MCF 10A (cell line): ENCODE results near the gene PTBP1. TPM values are rescaled to one million over a fixed set of nuclear protein-coding genes. Genes with fewer than 3 reads are reported as not detected.

ENCODE experiments used
- BruUV-seq: library from RNA; stranded (reverse); fragments of 400-500 nt; replicated peaks from 2 replicates; lab custom pipeline; 2021; lab: Mats Ljungman, UMichigan
- CTCF ChIA-PET: fragments of 300-600 bp; sonication (Branson Sonifier 250); formaldehyde crosslinking; extraction: SDS; loops from one replicate; lab custom pipeline; 2021; ENCODE audit warnings: antibody characterized with exemption, inconsistent platforms; lab: Yijun Ruan, JAX
- POLR2A ChIA-PET: fragments of 300-600, 350-650 bp; sonication (Branson Sonifier 250); formaldehyde crosslinking; extraction: SDS; loops from one replicate; lab custom pipeline; 2020; ENCODE audit warnings: antibody characterized with exemption, inconsistent platforms; lab: Yijun Ruan, JAX
- DNase-seq: peaks from one replicate; pipeline ENCODE4 v3.0.0-alpha.2; 2018; ENCODE audit not compliant: unreplicated experiment
- H3K27ac Mint-ChIP-seq: one replicate; pipeline ENCODE4 v1.8.0; 2022; ENCODE audit warnings: mild to moderate bottlenecking, low read depth, mixed read lengths; ENCODE audit not compliant: unreplicated experiment
- H3K27me3 Mint-ChIP-seq: one replicate; pipeline ENCODE4 v1.8.0; 2022; ENCODE audit warnings: mixed read lengths; ENCODE audit not compliant: insufficient read depth, unreplicated experiment
- H3K36me3 Mint-ChIP-seq: one replicate; pipeline ENCODE4 v1.8.0; 2022; ENCODE audit warnings: mild to moderate bottlenecking, moderate library complexity, mixed read lengths; ENCODE audit not compliant: insufficient read depth, unreplicated experiment
- H3K4me1 Mint-ChIP-seq: one replicate; pipeline ENCODE4 v1.8.0; 2022; ENCODE audit warnings: mixed read lengths; ENCODE audit not compliant: insufficient read depth, unreplicated experiment
- H3K4me3 Mint-ChIP-seq: one replicate; pipeline ENCODE4 v1.8.0; 2022; ENCODE audit warnings: mild to moderate bottlenecking, moderate library complexity, mixed read lengths; ENCODE audit not compliant: unreplicated experiment
- H3K9me3 Mint-ChIP-seq: one replicate; pipeline ENCODE4 v1.8.0; 2022; ENCODE audit warnings: mixed read lengths; ENCODE audit not compliant: unreplicated experiment
- intact Hi-C: fragments of 100-400 bp; cut with micrococcal nuclease; formaldehyde crosslinking; loops from 2 replicates; pipeline ENCODE4 v1.14.1; 2022
- total RNA-seq: library from RNA; stranded (reverse); gene quantifications from 2 replicates; pipeline ENCODE4 v1.2.3, GENCODE V29; 2022
- TF ChIP-seq, protein P1 (sequence below): fragments of 200-600 bp; IDR thresholded peaks from one replicate; pipeline ENCODE4 v1.8.0; 2022; ENCODE audit warnings: antibody characterized with exemption, mild to moderate bottlenecking; ENCODE audit not compliant: unreplicated experiment

PTBP1 gene
- total RNA-seq, 1 experiment from 2014 or later = 431 TPM

- DNase-seq = peak; percentile 79
- CTCF ChIA-PET = interaction anchor here (0.5 to 0.6 kb wide), 2 partner anchors 56 to 235 kb away, joined by 3 to 6 read pairs; no protein-coding TSS in a partner anchor
- H3K36me3 Mint-ChIP-seq = peaks cover 16% of the 10 kb centered on the region
- H3K27ac Mint-ChIP-seq = peak overlapping the region; percentile 79
- intact Hi-C loops = loop anchor here (1.0 kb wide), 1 partner anchor 15 kb away; the partner anchor contains the start of gene PTBP1
- H3K4me1 Mint-ChIP-seq = peaks cover 8% of the 10 kb centered on the region
- POLR2A ChIA-PET = interaction anchor here (0.9 to 3.4 kb wide), 3 partner anchors 14 to 30 kb away, joined by 3 to 16 read pairs (median 6); partner anchors contain the start of gene PTBP1
- no peaks in the 10 kb centered on the region for H3K27me3 Mint-ChIP-seq
- H3K9me3 Mint-ChIP-seq = no peaks in the 10 kb centered on the region
- no TSS peak for BruUV-seq
- TF ChIP-seq, protein P1, sequence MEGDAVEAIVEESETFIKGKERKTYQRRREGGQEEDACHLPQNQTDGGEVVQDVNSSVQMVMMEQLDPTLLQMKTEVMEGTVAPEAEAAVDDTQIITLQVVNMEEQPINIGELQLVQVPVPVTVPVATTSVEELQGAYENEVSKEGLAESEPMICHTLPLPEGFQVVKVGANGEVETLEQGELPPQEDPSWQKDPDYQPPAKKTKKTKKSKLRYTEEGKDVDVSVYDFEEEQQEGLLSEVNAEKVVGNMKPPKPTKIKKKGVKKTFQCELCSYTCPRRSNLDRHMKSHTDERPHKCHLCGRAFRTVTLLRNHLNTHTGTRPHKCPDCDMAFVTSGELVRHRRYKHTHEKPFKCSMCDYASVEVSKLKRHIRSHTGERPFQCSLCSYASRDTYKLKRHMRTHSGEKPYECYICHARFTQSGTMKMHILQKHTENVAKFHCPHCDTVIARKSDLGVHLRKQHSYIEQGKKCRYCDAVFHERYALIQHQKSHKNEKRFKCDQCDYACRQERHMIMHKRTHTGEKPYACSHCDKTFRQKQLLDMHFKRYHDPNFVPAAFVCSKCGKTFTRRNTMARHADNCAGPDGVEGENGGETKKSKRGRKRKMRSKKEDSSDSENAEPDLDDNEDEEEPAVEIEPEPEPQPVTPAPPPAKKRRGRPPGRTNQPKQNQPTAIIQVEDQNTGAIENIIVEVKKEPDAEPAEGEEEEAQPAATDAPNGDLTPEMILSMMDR = no peak
- peak overlapping the region; percentile 69 for H3K4me3 Mint-ChIP-seq
Measured at GRCh38 chr19:782185-782877, 14.9 kb upstream of the PTBP1 start.

DNA sequence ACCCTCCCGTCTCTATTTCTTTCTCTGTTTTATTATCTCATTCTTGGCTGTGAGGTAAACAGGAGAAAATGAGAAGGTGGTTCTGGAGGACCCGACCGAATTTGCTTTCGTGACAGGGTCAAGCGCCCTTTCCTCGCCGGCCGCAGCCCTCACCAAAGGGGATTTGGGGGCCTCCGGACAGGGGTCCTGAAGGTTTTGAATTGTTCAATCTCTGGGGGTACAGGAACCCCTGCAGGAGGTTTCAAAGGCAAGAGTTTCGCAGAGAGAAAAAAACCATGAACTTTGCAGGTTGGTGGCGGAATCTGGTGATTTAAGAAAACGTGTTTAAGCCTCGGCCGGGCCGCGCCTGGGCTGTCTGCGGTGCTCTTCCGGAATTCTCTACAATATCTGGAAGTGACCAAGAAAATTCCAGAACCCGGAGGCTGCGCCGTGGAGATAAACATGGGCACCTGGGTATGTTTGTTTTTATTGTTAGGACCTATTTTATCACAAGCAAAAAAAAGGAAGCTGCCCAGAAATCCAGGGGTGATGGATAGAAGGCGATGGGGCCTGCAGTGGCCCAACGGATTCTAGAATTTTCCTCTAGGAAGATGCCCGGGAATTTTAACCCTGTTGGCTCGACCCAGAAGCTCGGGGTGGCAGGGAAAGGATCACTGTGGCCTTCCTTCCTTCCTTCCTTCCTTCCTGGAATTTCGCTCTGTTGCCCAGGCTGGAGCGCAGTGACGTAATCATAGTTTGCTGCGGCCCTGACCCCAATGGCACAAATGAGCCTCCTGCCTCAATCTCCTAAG lies 14.2 kb upstream of the PTBP1 start:
- intact Hi-C loops = loop anchor here (1.0 kb wide), 1 partner anchor 14 kb away; the partner anchor contains the start of gene PTBP1
- H3K4me3 Mint-ChIP-seq = peak overlapping the region; percentile 69
- no peaks in the 10 kb centered on the region for H3K27me3 Mint-ChIP-seq
- ChIA-PET POLR2A (interaction anchor here (0.6 to 3.4 kb wide), 4 partner anchors 8 to 176 kb away, joined by 3 to 16 read pairs (median 4); partner anchors contain the start of gene PTBP1), CTCF (interaction anchor here (0.5 to 0.6 kb wide), 2 partner anchors 14 to 78 kb away, joined by 3 to 4 read pairs; no protein-coding TSS in a partner anchor)
- no peaks in the 10 kb centered on the region for H3K9me3 Mint-ChIP-seq
- BruUV-seq = no TSS peak
- peaks cover 16% of the 10 kb centered on the region for H3K36me3 Mint-ChIP-seq
- H3K4me1 Mint-ChIP-seq = peaks cover 8% of the 10 kb centered on the region
- H3K27ac Mint-ChIP-seq = peak overlapping the region; percentile 79
- TF ChIP-seq, protein P1 = no peak
- no peak for DNase-seq

DNA sequence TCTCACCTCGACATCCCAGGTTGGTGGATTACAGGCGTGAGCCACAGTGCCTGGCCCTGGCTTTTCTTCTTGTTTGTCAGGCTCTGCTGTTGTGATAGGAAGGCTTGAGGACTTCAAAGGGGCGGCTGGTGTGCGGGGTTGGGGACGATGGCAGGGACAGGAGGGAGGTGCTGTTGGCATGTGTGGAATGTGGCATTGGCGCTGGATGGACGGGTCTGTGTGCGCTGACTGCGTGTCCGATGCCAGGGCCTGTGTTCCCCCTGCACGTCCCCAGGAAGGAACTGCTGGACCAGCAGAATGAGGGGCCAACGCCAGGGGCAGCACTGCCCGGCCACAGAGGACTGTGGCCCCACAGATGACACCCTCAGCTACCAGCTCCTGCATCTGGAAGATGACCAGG lies 12.7 kb upstream of the PTBP1 start:
- CTCF ChIA-PET = interaction anchor here (0.6 to 1.1 kb wide), 2 partner anchors 11 to 109 kb away, joined by 3 to 5 read pairs; no protein-coding TSS in a partner anchor
- Mint-ChIP-seq H3K9me3 (no peaks in the 10 kb centered on the region), H3K27me3 (no peaks in the 10 kb centered on the region), H3K36me3 (peaks cover 10% of the 10 kb centered on the region), H3K4me3 (no peak overlapping the region), H3K4me1 (peaks cover 7% of the 10 kb centered on the region), H3K27ac (no peak overlapping the region)
- no TSS peak for BruUV-seq
- intact Hi-C loops = no loop called here
- TF ChIP-seq, protein P1 = no peak
- DNase-seq = no peak
- POLR2A ChIA-PET = interaction anchor here (1.7 to 3.4 kb wide), 2 partner anchors 12 kb away, joined by 9 to 16 read pairs; partner anchors contain the start of gene PTBP1
